B cell (primary cell): ENCODE results near the gene SLC25A34. TPM values are rescaled to one million over a fixed set of nuclear protein-coding genes. Genes with fewer than 3 reads are reported as not detected.

Experiments used
- ATAC-seq: fragments of 200-7000 bp; cut with Tn5 transposase; one replicate; pipeline ENCODE4 v1.10.0; 2021; ENCODE audit warnings: low read depth, mild to moderate bottlenecking, moderate number of reproducible peaks, moderate library complexity
- CTCF ChIA-PET: fragments of 350-600 bp; sonication (Branson Sonifier 250); formaldehyde crosslinking; loops from one replicate; lab custom pipeline; 2021; ENCODE audit warnings: antibody characterized with exemption, inconsistent platforms; lab: Charles Lee
- POLR2A ChIA-PET: fragments of 350-600 bp; sonication (Branson Sonifier 250); formaldehyde crosslinking; loops from one replicate; lab custom pipeline; 2021; ENCODE audit warnings: antibody characterized with exemption; lab: Charles Lee
- DNase-seq: peaks from one replicate; pipeline ENCODE4 v3.0.0; 2013
- H2AFZ ChIP-seq: 2 replicates; pipeline ENCODE4 v1.6.1; 2012; ENCODE audit warnings: mild to moderate bottlenecking, low read depth, low read length; ENCODE audit not compliant: insufficient read depth, poor library complexity, severe bottlenecking
- H3K27ac ChIP-seq, 2 donors: 1 replicate in 1 of 2; 2 replicates in 1 of 2; pipeline ENCODE4 v1.5.1; 2012 to 2013; ENCODE audit warnings: low read length in 2 of 2, mild to moderate bottlenecking in 2 of 2, moderate library complexity in 1 of 2
- H3K27me3 ChIP-seq, 4 experiments: fragments of 200-600 bp in 1 of 4; sonication (generic) in 1 of 4; replicated peaks in 1 of 4; 1 replicate in 2 of 4; 2 replicates in 2 of 4; pipeline versions ENCODE4 v1.6.1 to v1.7.0; 2013 to 2016; ENCODE audit warnings: low read length in 3 of 4, mild to moderate bottlenecking in 2 of 4, mixed read lengths in 1 of 4, moderate library complexity in 1 of 4; ENCODE audit not compliant: insufficient read depth in 4 of 4, control insufficient read depth in 3 of 4; ENCODE audit errors: control extremely low read depth in 1 of 4
- H3K36me3 ChIP-seq, 2 experiments: replicated peaks in 1 of 2; 1 replicate in 1 of 2; 2 replicates in 1 of 2; pipeline versions ENCODE4 v1.6.1 to v1.7.1; 2013; ENCODE audit warnings: low read length in 1 of 2; ENCODE audit not compliant: insufficient read depth in 2 of 2, control insufficient read depth in 1 of 2; ENCODE audit errors: control extremely low read depth in 1 of 2, extremely low read depth in 1 of 2
- H3K4me1 ChIP-seq, 2 donors: fragments of 200-600 bp in 1 of 2; sonication (generic) in 1 of 2; 1 replicate in 1 of 2; 2 replicates in 1 of 2; pipeline versions ENCODE4 v1.5.1 to v1.6.1; 2013 to 2017; ENCODE audit warnings: low read length in 2 of 2; ENCODE audit not compliant: control insufficient read depth in 2 of 2, insufficient read depth in 2 of 2
- H3K4me2 ChIP-seq: replicated peaks from 2 replicates; pipeline ENCODE3; 2012; ENCODE audit warnings: mild to moderate bottlenecking, low read depth, low read length; ENCODE audit not compliant: poor library complexity, severe bottlenecking
- H3K4me3 ChIP-seq, 5 experiments: fragments of 200-600 bp in 1 of 5; sonication (generic) in 1 of 5; 1 replicate in 3 of 5; 2 replicates in 2 of 5; pipeline versions ENCODE4 v1.5.1 to v1.7.0; 2011 to 2016; ENCODE audit warnings: low read length in 4 of 5, mild to moderate bottlenecking in 4 of 5, low read depth in 2 of 5, control low read depth in 1 of 5, moderate library complexity in 1 of 5; ENCODE audit not compliant: insufficient read depth in 1 of 5; ENCODE audit errors: control extremely low read depth in 1 of 5, extremely low read depth in 1 of 5
- H3K79me2 ChIP-seq: fragments of 200-600 bp; sonication (generic); one replicate; pipeline ENCODE4 v1.6.0; 2016; ENCODE audit warnings: low read length; ENCODE audit not compliant: control insufficient read depth, insufficient read depth
- H3K9ac ChIP-seq: fragments of 200-600 bp; sonication (generic); 2 replicates; pipeline ENCODE4 v1.6.1; 2017; ENCODE audit warnings: mild to moderate bottlenecking, low read length, moderate library complexity
- H3K9me3 ChIP-seq, 3 donors: one replicate each; pipeline versions ENCODE4 v1.6.1 to v1.7.1; 2013; ENCODE audit warnings: low read length in 2 of 3; ENCODE audit not compliant: control insufficient read depth in 2 of 3, insufficient read depth in 1 of 3; ENCODE audit errors: control extremely low read depth in 1 of 3
- H4K20me1 ChIP-seq: 2 replicates; pipeline ENCODE4 v1.6.0; 2012; ENCODE audit warnings: mild to moderate bottlenecking, low read length; ENCODE audit not compliant: insufficient read depth, control insufficient read depth, poor library complexity, severe bottlenecking
- H3K27ac Mint-ChIP-seq: one replicate; pipeline ENCODE4 v1.8.0; 2021; ENCODE audit warnings: mixed read lengths
- H3K27me3 Mint-ChIP-seq: one replicate; pipeline ENCODE4 v1.8.0; 2021; ENCODE audit warnings: mixed read lengths
- H3K4me1 Mint-ChIP-seq: one replicate; pipeline ENCODE4 v1.8.0; 2021; ENCODE audit warnings: mixed read lengths
- H3K4me3 Mint-ChIP-seq: one replicate; pipeline ENCODE4 v1.8.0; 2021; ENCODE audit warnings: mixed read lengths
- H3K9me3 Mint-ChIP-seq: one replicate; pipeline ENCODE4 v1.8.0; 2022; ENCODE audit warnings: mixed read lengths; ENCODE audit not compliant: insufficient read depth
- CTCF ChIP-seq: fragments of 200-600 bp; IDR thresholded peaks from one replicate; pipeline ENCODE4 v1.8.0; 2022; ENCODE audit warnings: antibody characterized with exemption, mild to moderate bottlenecking
- EZH2 ChIP-seq: IDR thresholded peaks from 2 replicates; pipeline ENCODE4 v1.6.1; 2012; ENCODE audit warnings: borderline replicate concordance, low read depth, mild to moderate bottlenecking, moderate library complexity, low read length; ENCODE audit not compliant: insufficient read depth, poor library complexity, severe bottlenecking
- WGBS: methylation state at CpG from one replicate; pipeline ENCODE4 v1.1.5; 2013; ENCODE audit warnings: missing lambda C conversion rate; ENCODE audit not compliant: insufficient coverage; 5-methylcytosine and 5-hydroxymethylcytosine counted together
- intact Hi-C: fragments of 100-400 bp; cut with micrococcal nuclease; formaldehyde crosslinking; loops from one replicate; pipeline ENCODE4 v1.10.0; 2022
- polyA plus RNA-seq: library from polyadenylated mRNA; depleted of rRNA; stranded (reverse); fragments of >200 nt; gene quantifications from 2 replicates; pipeline ENCODE4 v1.2.3, GENCODE V29; 2012
- total RNA-seq, 2 donors: library from RNA; stranded (reverse); fragments of 120-200 nt in 1 of 2; gene quantifications; 1 replicate in 1 of 2; 2 replicates in 1 of 2; pipeline versions ENCODE4 v1.2.3 to v1.2.4, GENCODE V29; 2013 to 2022

The SLC25A34 gene
- total and polyA plus RNA-seq, 2 donors (not counting 1 experiment from before 2014, with no cell fraction given) = 4.6 to 5.4 TPM

- no peaks in the 10 kb centered on the region for H3K36me3 ChIP-seq
- DNase-seq (no peak), ATAC-seq (no peak)
- ChIA-PET CTCF (interaction anchor here (0.8 kb wide), 1 partner anchor 199 kb away, joined by 3 read pairs; no protein-coding TSS in a partner anchor), POLR2A (no interaction called here)
- Mint-ChIP-seq H3K9me3 (no peaks in the 10 kb centered on the region), H3K27me3 (peaks cover 10% of the 10 kb centered on the region), H3K4me3 (no peak overlapping the region), H3K27ac (no peak overlapping the region), H3K4me1 (peaks cover 2% of the 10 kb centered on the region)
- intact Hi-C loops = no loop called here
- no peaks in the 10 kb centered on the region for H3K9me3 ChIP-seq
- H3K9ac ChIP-seq = no peak overlapping the region
- peaks cover 3 to 5% of the 10 kb centered on the region in 2 donors for H3K4me1 ChIP-seq
- H3K79me2 ChIP-seq = no peaks in the 10 kb centered on the region
- TF ChIP-seq CTCF (no peak), EZH2 (no peak)
- no peak overlapping the region for H3K4me2 ChIP-seq
- no peak overlapping the region for H2AFZ ChIP-seq
- no peaks in the 10 kb centered on the region for H4K20me1 ChIP-seq
- no peaks in the 10 kb centered on the region for H3K27me3 ChIP-seq
- WGBS = 54% methylated on average over 12 of the region's 13 CpGs
- H3K27ac ChIP-seq = no peak overlapping the region
- no peak overlapping the region for H3K4me3 ChIP-seq
Observed at GRCh38 chr1:15788624-15789301, 52.7 kb downstream of the SLC25A34 start.

Other genes starting within 250 kb of the SLC25A34 start
- 22.9 and 23.6 TPM in 2 replicates for gene CASP9, start 212.0 kb upstream of the SLC25A34 start, total RNA-seq
- 16.8 and 17.9 TPM in 2 replicates for gene CASP9, start 212.0 kb upstream of the SLC25A34 start, polyA plus RNA-seq
- 41.2 and 47.1 TPM in 2 replicates for gene DNAJC16, start 209.4 kb upstream of the SLC25A34 start, total RNA-seq
- 15.1 and 16.9 TPM in 2 replicates for gene DNAJC16, start 209.4 kb upstream of the SLC25A34 start, polyA plus RNA-seq
- gene AGMAT, start 151.2 kb upstream of the SLC25A34 start, total RNA-seq = 3.3 and 3.5 TPM in 2 replicates
- gene AGMAT, start 151.2 kb upstream of the SLC25A34 start, polyA plus RNA-seq = 2.7 and 3.7 TPM in 2 replicates
- 61.0 and 68.3 TPM in 2 replicates for gene DDI2, start 118.8 kb upstream of the SLC25A34 start, total RNA-seq
- 8.5 and 12.2 TPM in 2 replicates for gene DDI2, start 118.8 kb upstream of the SLC25A34 start, polyA plus RNA-seq
- 116 and 120 TPM in 2 replicates for gene PLEKHM2, start 51.9 kb upstream of the SLC25A34 start, total RNA-seq
- 96.3 and 99.7 TPM in 2 replicates for gene PLEKHM2, start 51.9 kb upstream of the SLC25A34 start, polyA plus RNA-seq
- gene TMEM82, start 6.2 kb downstream of the SLC25A34 start, total RNA-seq = not detected in 2 replicates
- gene TMEM82, start 6.2 kb downstream of the SLC25A34 start, polyA plus RNA-seq = not detected in 2 replicates
- not detected in 2 replicates for gene FBLIM1, start 22.5 kb downstream of the SLC25A34 start, total RNA-seq
- not detected in 2 replicates for gene FBLIM1, start 22.5 kb downstream of the SLC25A34 start, polyA plus RNA-seq
- gene UQCRHL, start 71.4 kb downstream of the SLC25A34 start, total RNA-seq = 1.8 and 2.0 TPM in 2 replicates
- 0.98 and 1.3 TPM in 2 replicates for gene UQCRHL, start 71.4 kb downstream of the SLC25A34 start, polyA plus RNA-seq
- gene SPEN, start 111.4 kb downstream of the SLC25A34 start, total RNA-seq = 126 and 140 TPM in 2 replicates
- 29.1 and 48.4 TPM in 2 replicates for gene SPEN, start 111.4 kb downstream of the SLC25A34 start, polyA plus RNA-seq
- gene ZBTB17, start 239.8 kb downstream of the SLC25A34 start, total RNA-seq = 94.1 and 101 TPM in 2 replicates
- gene ZBTB17, start 239.8 kb downstream of the SLC25A34 start, polyA plus RNA-seq = 157 and 201 TPM in 2 replicates